Measurements from ENCODE around the gene TDRD9.

The TDRD9 gene

GRCh38 chr14:104094709-104095425 is 166.6 kb downstream of the TDRD9 start:
- no peak for FAIRE-seq

- FAIRE-seq, result no peak
Observed at GRCh38 chr14:104095426-104096310, 167.4 kb downstream of the TDRD9 start.

DNA sequence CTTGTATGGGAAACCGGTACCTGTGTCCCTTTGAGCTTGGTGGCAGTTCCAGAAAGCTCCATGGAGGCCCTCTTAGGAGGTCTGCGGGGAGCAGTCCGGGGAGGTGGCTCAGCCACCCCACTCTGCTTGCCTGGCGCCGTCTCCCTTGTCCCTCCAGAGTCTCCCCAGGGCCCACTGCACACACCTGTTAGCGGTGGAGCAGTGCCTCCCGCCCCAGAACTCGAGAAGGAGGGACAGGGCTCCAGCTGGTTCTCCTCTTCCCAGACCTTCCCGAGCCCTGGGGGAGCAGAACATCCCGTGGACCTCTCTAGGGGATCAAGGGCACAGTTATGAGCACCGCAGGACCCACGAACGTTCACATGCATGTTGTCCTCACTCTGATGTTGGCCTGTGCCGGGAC is 168.1 kb downstream of the TDRD9 start:
- no peak for FAIRE-seq

- no peak for FAIRE-seq
Observed at GRCh38 chr14:104096751-104097700, 168.8 kb downstream of the TDRD9 start.

DNA sequence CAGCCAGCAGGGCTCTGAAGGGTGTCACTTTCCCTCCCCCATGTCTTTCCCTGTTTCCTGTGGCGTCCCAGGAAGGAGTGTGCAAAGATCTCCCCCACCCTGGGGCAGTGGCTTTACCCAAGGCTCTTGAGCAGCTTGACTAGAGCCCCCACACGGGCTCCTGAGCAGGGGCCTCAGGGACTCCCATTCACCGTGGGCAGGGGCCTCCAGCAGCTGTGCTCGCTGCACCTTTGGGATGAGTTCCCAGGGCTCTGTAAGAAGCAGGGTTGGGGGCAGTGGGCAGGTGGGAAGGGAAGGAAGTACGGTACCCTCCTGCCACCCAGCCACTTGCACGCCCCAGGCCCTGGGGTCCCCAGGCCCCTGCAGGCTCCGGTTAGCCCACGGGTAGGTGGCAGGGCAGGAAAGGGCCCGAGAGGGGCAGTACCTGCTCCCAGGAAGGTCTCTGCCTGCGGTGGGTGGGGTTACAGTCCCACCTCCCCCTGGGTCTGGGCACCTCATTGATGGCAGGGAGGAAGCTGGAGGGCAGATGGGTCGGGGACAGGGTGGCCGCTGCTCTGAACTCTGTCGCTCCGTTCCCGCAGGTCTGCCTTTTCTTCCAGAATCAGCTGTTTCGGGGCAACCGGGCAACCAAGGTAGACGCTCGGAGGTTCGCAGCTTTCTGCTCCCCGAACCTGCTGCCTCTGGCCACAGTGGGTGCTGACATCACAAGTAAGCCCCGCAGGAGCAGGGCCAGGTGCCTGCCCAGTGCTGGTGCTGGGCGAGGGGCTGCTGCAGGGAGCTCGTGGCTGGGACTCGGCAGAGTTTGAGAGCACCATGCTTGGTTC is 170.2 kb downstream of the TDRD9 start:
- no peak for FAIRE-seq

DNA sequence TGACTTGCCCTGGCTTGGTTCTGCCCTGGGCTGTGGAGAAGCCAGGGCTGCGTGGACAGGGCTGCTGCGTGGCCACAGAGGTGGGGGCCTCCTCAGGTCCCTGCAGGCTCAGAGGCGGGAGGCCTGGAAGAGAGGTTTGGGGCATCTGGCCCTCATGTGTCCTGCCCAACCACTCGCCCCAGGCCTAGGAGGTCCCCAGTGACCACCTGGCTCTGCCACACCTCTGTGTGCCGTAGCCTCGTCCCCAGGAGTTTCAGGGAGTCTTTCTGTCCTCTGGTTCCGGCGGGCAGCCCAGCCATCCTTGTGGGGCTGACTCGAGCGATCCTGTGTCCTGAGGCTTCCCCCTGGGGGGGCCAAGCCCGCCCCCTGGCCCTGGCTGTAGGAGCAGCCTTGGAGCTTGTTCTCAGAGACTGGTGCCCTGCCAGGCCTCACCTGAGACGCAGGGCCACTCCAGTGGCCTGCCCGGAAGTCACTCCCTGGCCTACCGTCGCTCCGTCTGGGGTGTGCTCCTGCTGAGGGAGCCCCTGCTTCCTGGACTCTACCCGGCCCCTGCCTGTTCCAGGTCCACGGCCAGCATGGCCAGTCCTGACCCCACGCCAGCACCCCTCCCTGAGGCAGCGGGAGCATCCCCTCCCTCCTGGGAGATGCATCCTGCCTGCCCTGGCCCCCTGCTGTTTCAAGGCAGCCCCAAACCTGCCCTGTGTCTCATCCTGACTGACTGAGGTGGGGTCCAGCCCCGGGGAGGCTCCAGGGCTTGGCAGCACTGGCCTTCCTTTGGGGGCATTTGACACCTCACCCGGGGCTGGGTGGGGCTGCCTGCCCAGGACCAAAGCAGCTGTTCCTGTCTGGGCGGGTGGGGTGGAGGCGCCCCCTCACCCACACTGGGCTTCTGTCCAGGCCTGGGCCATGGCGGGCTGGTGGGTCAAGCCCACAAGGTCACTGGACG is 171.1 kb downstream of the TDRD9 start:
- FAIRE-seq, result no peak

DNA sequence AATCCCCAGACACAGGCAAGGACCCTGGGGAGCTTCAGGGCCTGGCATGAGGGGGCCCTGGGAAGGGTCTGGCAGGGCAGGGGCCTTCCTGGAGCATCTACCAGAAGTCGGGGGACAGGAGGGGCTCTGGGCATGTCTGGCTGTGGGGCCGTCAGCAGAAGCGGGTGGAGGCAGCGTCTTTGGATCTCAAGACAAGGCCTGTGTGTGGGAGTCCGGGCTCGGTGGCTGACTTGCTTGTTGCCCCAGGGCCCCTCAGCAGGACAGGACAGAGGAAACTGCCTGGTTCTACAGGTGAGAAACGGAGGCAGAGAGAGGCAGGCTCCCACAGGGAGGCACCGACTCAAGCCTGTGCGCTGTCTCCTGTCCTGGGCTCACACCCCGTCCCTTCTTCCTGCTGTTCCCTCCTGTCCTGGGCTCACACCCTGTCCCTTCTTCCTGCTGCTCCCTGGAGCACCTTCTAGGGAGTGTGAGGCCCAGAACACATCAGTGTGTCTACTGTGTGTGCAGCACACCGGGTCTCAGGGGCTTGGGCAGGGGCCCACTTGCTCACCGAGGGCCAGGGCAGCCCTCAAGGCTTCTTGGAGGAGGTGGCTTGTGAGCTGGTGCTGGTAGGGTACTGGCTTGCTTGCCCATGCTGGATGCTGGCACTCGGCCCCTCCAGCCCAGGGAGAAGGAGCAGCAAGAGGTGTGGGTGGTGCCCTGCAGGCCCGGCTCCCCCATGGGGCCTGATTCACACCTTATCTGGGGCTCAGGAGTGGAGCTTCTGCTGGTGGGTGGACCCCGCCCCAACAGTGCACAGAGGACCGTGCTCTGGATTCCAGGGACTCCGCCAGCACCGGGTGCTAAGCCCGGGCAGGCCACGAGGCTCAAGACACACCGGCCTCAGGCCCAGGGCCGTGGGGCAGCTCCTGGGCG is 172.2 kb downstream of the TDRD9 start:
- no peak for FAIRE-seq

- FAIRE-seq, result no peak
Observed at GRCh38 chr14:104101086-104101621, 172.9 kb downstream of the TDRD9 start.

DNA sequence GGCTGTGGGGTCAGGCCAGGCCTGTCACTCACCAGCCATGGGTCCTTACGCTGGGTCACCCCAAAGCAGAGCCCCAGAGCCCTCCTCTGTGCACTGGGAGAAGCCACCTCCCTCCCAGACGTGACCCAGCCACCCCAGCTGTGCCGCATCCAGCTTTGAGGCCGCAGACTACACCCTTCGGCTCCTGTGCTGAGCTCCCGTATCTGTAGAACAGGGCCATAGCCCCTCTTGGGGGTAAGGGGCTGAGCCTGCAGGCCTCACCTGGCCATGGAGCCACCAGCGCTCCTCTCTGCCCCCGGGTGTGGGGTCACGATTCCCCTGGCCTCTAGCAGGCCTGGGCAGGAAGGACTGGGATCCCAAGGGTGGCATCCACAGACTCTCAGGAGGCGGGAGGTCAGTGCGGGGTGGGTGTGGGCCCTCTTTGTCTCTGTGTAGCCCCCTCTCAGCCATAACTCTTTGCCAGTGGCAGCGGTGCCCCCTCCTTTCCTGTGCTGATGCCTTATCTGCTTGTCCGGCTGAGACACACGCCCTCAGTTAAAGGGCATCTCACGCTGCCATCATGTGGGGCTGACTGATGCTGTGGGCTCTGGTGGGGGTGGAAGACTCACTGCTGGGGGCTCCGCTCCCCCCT is 173.5 kb downstream of the TDRD9 start:
- no peak for FAIRE-seq
